ENCODE measurements around the gene RPL9.
"Not testable (repeated sequence)": the region's sequence is repeated elsewhere in the genome, so short reads cannot be mapped to it uniquely, and the experiment has no call there.

- TF ChIP-seq SUZ12 (IDR thresholded peaks at IDR 0.05); PKNOX1 (IDR thresholded peaks at IDR 0.05); BHLHE40 (IDR thresholded peaks at IDR 0.05; ENCODE audit: borderline replicate concordance); L3MBTL2 (conservative IDR thresholded peaks at IDR 0.05); FOXK2 (IDR thresholded peaks at IDR 0.05); LEF1 (IDR thresholded peaks at IDR 0.05; ENCODE audit: borderline replicate concordance): not testable (repeated sequence)
Measured at GRCh38 chr4:39458161-39458504, 589 bp downstream of the RPL9 start.
